K562 (cell line): ENCODE data around the gene FAM217B. TPM values are rescaled to one million over a fixed set of nuclear protein-coding genes. Genes with fewer than 3 reads are reported as not detected.

ENCODE experiments used
- ATAC-seq: fragments of 200-7000 bp; cut with Tn5 transposase; 3 replicates; pipeline ENCODE4 v1.9.1; 2020; ENCODE audit warnings: moderate library complexity
- BruUV-seq: library from RNA; stranded (reverse); fragments of 400-500 nt; replicated peaks from 2 replicates; lab custom pipeline; 2021; lab: Mats Ljungman, UMichigan
- CTCF ChIA-PET: fragments of 300-600 bp; formaldehyde crosslinking; extraction: SDS; loops from one replicate; lab custom pipeline; 2021; ENCODE audit warnings: low intra/inter-chr PET ratio; lab: Yijun Ruan, JAX
- POLR2A ChIA-PET: fragments of 300-600, 350-650 bp; sonication (Branson Sonifier 250); formaldehyde crosslinking; extraction: SDS; loops from one replicate; lab custom pipeline; 2021; ENCODE audit warnings: antibody characterized with exemption, inconsistent platforms; lab: Yijun Ruan, JAX
- DNase-seq, 4 experiments: peaks; one replicate each; pipeline versions ENCODE4 v3.0.0 to v3.0.0-alpha.2; 2011 to 2018; ENCODE audit warnings: low spot score in 3 of 4, mixed read lengths in 3 of 4; ENCODE audit errors: extremely low read depth in 1 of 4
- FAIRE-seq: peaks from 2 replicates; lab custom pipeline; 2011; peaks lifted over from hg19 to GRCh38; lab: Jason Lieb, UNC
- H2AFZ ChIP-seq: 2 replicates; pipeline ENCODE4 v1.6.0; 2011; ENCODE audit warnings: low read depth, low read length, control low read depth, inconsistent platforms
- H3K27ac ChIP-seq: fragments of 200-600 bp; 3 replicates; pipeline ENCODE4 v1.8.0; 2011; ENCODE audit warnings: low read depth, mild to moderate bottlenecking, control low read depth, inconsistent platforms, low read length, moderate library complexity, mixed read lengths; ENCODE audit errors: extremely low read depth
- H3K27me3 ChIP-seq, 2 experiments: fragments of 300-600 bp in 1 of 2; 2 replicates in 1 of 2; 3 replicates in 1 of 2; pipeline versions ENCODE4 v1.6.0 to v1.8.0; 2011; ENCODE audit warnings: inconsistent platforms in 2 of 2, low read length in 2 of 2, mild to moderate bottlenecking in 1 of 2, mixed read lengths in 1 of 2, moderate library complexity in 1 of 2; ENCODE audit not compliant: control insufficient read depth in 2 of 2, insufficient read depth in 2 of 2
- H3K36me3 ChIP-seq: fragments of 300-600 bp; 3 replicates; pipeline ENCODE4 v1.8.0; 2011; ENCODE audit warnings: mild to moderate bottlenecking, low read length, inconsistent platforms; ENCODE audit not compliant: control insufficient read depth, insufficient read depth
- H3K4me1 ChIP-seq, 2 experiments: fragments of 200-600 bp in 1 of 2; replicated peaks in 1 of 2; 2 replicates in 1 of 2; 3 replicates in 1 of 2; pipeline versions ENCODE4 v1.5.1 to v1.8.0; 2011; ENCODE audit warnings: inconsistent platforms in 2 of 2, low read length in 2 of 2, mild to moderate bottlenecking in 1 of 2, mixed read lengths in 1 of 2, moderate library complexity in 1 of 2; ENCODE audit not compliant: control insufficient read depth in 2 of 2, insufficient read depth in 2 of 2
- H3K4me2 ChIP-seq: 2 replicates; pipeline ENCODE4 v1.6.1; 2011; ENCODE audit warnings: low read length, control low read depth, inconsistent platforms, mixed read lengths; ENCODE audit not compliant: insufficient read depth
- H3K4me3 ChIP-seq: fragments of 200-600 bp; sonication (generic), shearing (Covaris generic); 2 replicates; pipeline ENCODE4 v1.5.1; 2016; ENCODE audit warnings: control low read depth, inconsistent platforms
- H3K79me2 ChIP-seq: fragments of 200-600 bp; 3 replicates; pipeline ENCODE4 v1.8.0; 2011; ENCODE audit warnings: low read length, inconsistent platforms; ENCODE audit not compliant: control insufficient read depth, insufficient read depth
- H3K9ac ChIP-seq, 2 experiments: 2 replicates each; pipeline versions ENCODE4 v1.6.0 to v1.6.1; 2011; ENCODE audit warnings: low read depth in 2 of 2, low read length in 2 of 2, control low read depth in 1 of 2, inconsistent platforms in 1 of 2, mild to moderate bottlenecking in 1 of 2, mixed read lengths in 1 of 2; ENCODE audit not compliant: insufficient read depth in 1 of 2
- H3K9me1 ChIP-seq: one replicate; pipeline ENCODE4 v1.6.0; 2011; ENCODE audit warnings: inconsistent platforms, mild to moderate bottlenecking, low read length, moderate library complexity; ENCODE audit not compliant: control insufficient read depth, insufficient read depth
- H3K9me3 ChIP-seq: replicated peaks from 2 replicates; pipeline ENCODE4 v1.5.1; 2011; ENCODE audit warnings: low read depth, low read length, inconsistent platforms; ENCODE audit not compliant: control insufficient read depth, insufficient read depth
- H4K20me1 ChIP-seq: replicated peaks from 2 replicates; pipeline ENCODE4 v1.6.1; 2011; ENCODE audit warnings: low read length, inconsistent platforms, mixed read lengths; ENCODE audit not compliant: control insufficient read depth, insufficient read depth
- HNRNPUL1 ChIP-seq: fragments of 200-400 bp; formaldehyde crosslinking; IDR thresholded peaks from 2 replicates; pipeline ENCODE4 v1.6.1; 2017; ENCODE audit warnings: low read length
- ILK ChIP-seq: fragments of 450-650 bp; IDR thresholded peaks from 2 replicates; pipeline ENCODE4 v1.6.1; 2016; ENCODE audit warnings: missing genetic modification characterization, low read depth, mild to moderate bottlenecking, missing compliant biosample characterization, moderate library complexity, borderline replicate concordance
- MTA2 ChIP-seq: fragments of 450-650 bp; IDR thresholded peaks from 2 replicates; pipeline ENCODE4 v1.6.1; 2016; ENCODE audit warnings: low read depth
- PHF21A ChIP-seq: fragments of 450-650 bp; IDR thresholded peaks from 2 replicates; pipeline ENCODE4 v1.6.1; 2017; ENCODE audit warnings: low read depth, borderline replicate concordance
- RFX1 ChIP-seq: fragments of 450-650 bp; IDR thresholded peaks from 2 replicates; pipeline ENCODE4 v1.6.1; 2016; ENCODE audit warnings: mild to moderate bottlenecking, moderate library complexity
- SAFB ChIP-seq: fragments of 200-400 bp; formaldehyde crosslinking; IDR thresholded peaks from 2 replicates; pipeline ENCODE4 v1.6.1; 2017; ENCODE audit warnings: low read depth, low read length, borderline replicate concordance
- SNIP1 ChIP-seq: fragments of 450-650 bp; IDR thresholded peaks from 2 replicates; pipeline ENCODE4 v1.7.1; 2017; ENCODE audit warnings: low read depth, mild to moderate bottlenecking
- SRSF1 ChIP-seq: fragments of 200-400 bp; formaldehyde crosslinking; IDR thresholded peaks from 2 replicates; pipeline ENCODE4 v1.6.1; 2017; ENCODE audit warnings: mild to moderate bottlenecking, low read depth, low read length, moderate library complexity
- TCF7 ChIP-seq: sonication (generic); IDR thresholded peaks from 2 replicates; pipeline ENCODE4 v1.6.1; 2016; ENCODE audit warnings: antibody characterized with exemption, borderline replicate concordance
- TCFL5 ChIP-seq: fragments of 250-450 bp; sonication (Bioruptor Pico); conservative IDR thresholded peaks from 2 replicates; pipeline ENCODE4 v1.6.1; 2021; ENCODE audit warnings: mild to moderate bottlenecking, moderate library complexity, matching md5 sums
- YBX1 ChIP-seq: fragments of 450-650 bp; IDR thresholded peaks from 2 replicates; pipeline ENCODE4 v1.7.1; 2016; ENCODE audit warnings: mild to moderate bottlenecking
- ZNF143 ChIP-seq: sonication (generic); formaldehyde crosslinking; IDR thresholded peaks from 2 replicates; pipeline ENCODE4 v1.9.0; 2022; ENCODE audit warnings: mild to moderate bottlenecking, missing genetic modification reagents
- WGBS: fragments of 100-300 bp; shearing (Covaris generic); methylation state at CpG from one replicate; pipeline ENCODE4 v1.1.6; 2016; ENCODE audit warnings: low coverage, mixed read lengths; ENCODE audit not compliant: insufficient coverage; ENCODE audit errors: missing lambda C conversion rate; 5-methylcytosine and 5-hydroxymethylcytosine counted together
- in situ Hi-C: fragments of 300-500 bp; cut with MboI; formaldehyde crosslinking; loops from 4 replicates; pipeline ENCODE4 v1.15.0; 2018; ENCODE audit warnings: inconsistent platforms, mixed read lengths
- intact Hi-C: fragments of 100-400 bp; cut with micrococcal nuclease; formaldehyde crosslinking; loops from 2 replicates; pipeline ENCODE4 v1.14.2; 2022
- polyA plus RNA-seq, 8 experiments: library from polyadenylated mRNA; depleted of rRNA in 4 of 8; stranded (reverse) in 5 of 8; unstranded in 3 of 8; fragments of >200 nt; fragmentation: Nextera tagmentation in 2 of 8; fragmentation: Illumina TruSeq in 1 of 8; extraction: Ambion mirVana in 2 of 8; extraction: Trizol in 1 of 8; gene quantifications; 2 replicates each; pipeline versions ENCODE4 v1.2.1 to v1.2.3, GENCODE V29; 2011 to 2014; ENCODE audit warnings: inconsistent platforms in 1 of 8, missing spikeins in 1 of 8
- total RNA-seq, 7 experiments: library from RNA; depleted of rRNA in 6 of 7; stranded (reverse); fragments of >200 nt in 6 of 7; fragmentation: Illumina TruSeq in 2 of 7; extraction: Trizol in 2 of 7; gene quantifications; 2 replicates each; pipeline versions ENCODE4 v1.2.1 to v1.2.3, GENCODE V29; 2011 to 2021; ENCODE audit warnings: low replicate concordance in 1 of 7
- TF ChIP-seq, protein P1 (sequence below): sonication (generic); formaldehyde crosslinking; IDR thresholded peaks from 2 replicates; pipeline ENCODE4 v1.8.0; 2022; ENCODE audit warnings: mild to moderate bottlenecking, missing genetic modification reagents
- TF ChIP-seq, protein P2 (sequence below), 2 experiments: IDR thresholded peaks in 1 of 2; conservative IDR thresholded peaks in 1 of 2; 2 replicates each; pipeline ENCODE4 v1.6.1; 2016; ENCODE audit warnings: low read depth in 2 of 2, mild to moderate bottlenecking in 1 of 2, missing compliant biosample characterization in 1 of 2, missing genetic modification characterization in 1 of 2, moderate library complexity in 1 of 2
- TF ChIP-seq, protein P3 (sequence below): IDR thresholded peaks from 2 replicates; pipeline ENCODE4 v1.6.1; 2016; ENCODE audit warnings: missing genetic modification characterization, missing compliant biosample characterization
- TF ChIP-seq, protein P4 (sequence below): fragments of 250-450 bp; sonication (Bioruptor Pico); IDR thresholded peaks from 2 replicates; pipeline ENCODE4 v1.5.0; 2020; ENCODE audit warnings: mild to moderate bottlenecking, borderline replicate concordance

Gene FAM217B
- total and polyA plus RNA-seq, 9 of the 15 experiments (the other 6 are each of a cell fraction or from before 2014, with no cell fraction given): 4.8 to 11.4 (median 6.9) TPM

DNA sequence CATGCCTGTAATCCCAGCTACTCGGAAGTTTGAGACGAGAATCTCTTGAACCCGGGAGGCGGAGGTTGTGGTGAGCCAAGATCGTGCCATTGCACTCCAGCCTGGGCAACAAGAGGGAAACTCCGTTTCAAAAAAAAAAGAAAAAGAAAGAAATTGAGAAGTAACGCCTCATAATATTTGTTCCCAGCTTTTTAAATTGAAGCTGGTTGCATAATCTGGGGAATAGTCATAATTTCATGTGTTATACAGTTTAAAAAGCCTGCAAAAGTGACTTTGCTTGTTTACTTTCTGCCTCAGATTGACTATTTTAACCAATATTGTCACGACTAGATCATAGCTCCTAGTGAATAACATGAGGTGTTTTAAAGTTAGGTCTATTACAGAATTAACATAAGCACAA lies 7.2 kb downstream of the FAM217B start:
- ATAC-seq (no peak), DNase-seq (no peak), FAIRE-seq (no peak)
- Histone ChIP-seq H3K79me2 (no peaks in the 10 kb centered on the region), H3K9me1 (no peaks in the 10 kb centered on the region), H3K9ac (no peak overlapping the region), H3K4me3 (no peak overlapping the region), H3K4me1 (peaks cover 0 to 12% of the 10 kb centered on the region in 2 experiments; a peak in 2 of 5 replicates), H2AFZ (no peak overlapping the region), H3K27me3 (no peaks in the 10 kb centered on the region), H4K20me1 (no peaks in the 10 kb centered on the region), H3K36me3 (peaks cover 27% of the 10 kb centered on the region; the same call in 1 of the 3 replicates), H3K4me2 (no peak overlapping the region), H3K9me3 (no peaks in the 10 kb centered on the region), H3K27ac (no peak overlapping the region)
- CTCF ChIA-PET: interaction anchor here (0.6 kb wide), 1 partner anchor 13 kb away, joined by 3 read pairs; no protein-coding TSS in a partner anchor
- BruUV-seq: no TSS peak
- intact Hi-C loops: no loop called here
- in situ Hi-C loops: no loop called here
- POLR2A ChIA-PET: no interaction called here
- 69% methylated on average over 3 of the region's 8 CpGs for WGBS
- no peak for TF ChIP-seq SRSF1
- TF ChIP-seq ILK (tag): no peak
- TF ChIP-seq ZNF143 (CRISPR knock-in tag): no peak
- no peak for TF ChIP-seq MTA2
- TF ChIP-seq, protein P1, sequence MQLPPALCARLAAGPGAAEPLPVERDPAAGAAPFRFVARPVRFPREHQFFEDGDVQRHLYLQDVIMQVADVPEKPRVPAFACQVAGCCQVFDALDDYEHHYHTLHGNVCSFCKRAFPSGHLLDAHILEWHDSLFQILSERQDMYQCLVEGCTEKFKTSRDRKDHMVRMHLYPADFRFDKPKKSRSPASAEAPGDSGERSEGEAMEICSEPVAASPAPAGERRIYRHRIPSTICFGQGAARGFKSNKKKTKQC: no peak
- TF ChIP-seq, protein P2, sequence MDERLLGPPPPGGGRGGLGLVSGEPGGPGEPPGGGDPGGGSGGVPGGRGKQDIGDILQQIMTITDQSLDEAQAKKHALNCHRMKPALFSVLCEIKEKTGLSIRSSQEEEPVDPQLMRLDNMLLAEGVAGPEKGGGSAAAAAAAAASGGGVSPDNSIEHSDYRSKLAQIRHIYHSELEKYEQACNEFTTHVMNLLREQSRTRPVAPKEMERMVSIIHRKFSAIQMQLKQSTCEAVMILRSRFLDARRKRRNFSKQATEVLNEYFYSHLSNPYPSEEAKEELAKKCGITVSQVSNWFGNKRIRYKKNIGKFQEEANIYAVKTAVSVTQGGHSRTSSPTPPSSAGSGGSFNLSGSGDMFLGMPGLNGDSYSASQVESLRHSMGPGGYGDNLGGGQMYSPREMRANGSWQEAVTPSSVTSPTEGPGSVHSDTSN (CRISPR knock-in tag; IDR thresholded peaks at IDR 0.05; ENCODE audit: low read depth): no peak
- TF ChIP-seq, protein P2 (tag; conservative IDR thresholded peaks at IDR 0.05; ENCODE audit: low read depth): no peak
- TF ChIP-seq TCFL5 (CRISPR knock-in tag): no peak
- TF ChIP-seq, protein P3, sequence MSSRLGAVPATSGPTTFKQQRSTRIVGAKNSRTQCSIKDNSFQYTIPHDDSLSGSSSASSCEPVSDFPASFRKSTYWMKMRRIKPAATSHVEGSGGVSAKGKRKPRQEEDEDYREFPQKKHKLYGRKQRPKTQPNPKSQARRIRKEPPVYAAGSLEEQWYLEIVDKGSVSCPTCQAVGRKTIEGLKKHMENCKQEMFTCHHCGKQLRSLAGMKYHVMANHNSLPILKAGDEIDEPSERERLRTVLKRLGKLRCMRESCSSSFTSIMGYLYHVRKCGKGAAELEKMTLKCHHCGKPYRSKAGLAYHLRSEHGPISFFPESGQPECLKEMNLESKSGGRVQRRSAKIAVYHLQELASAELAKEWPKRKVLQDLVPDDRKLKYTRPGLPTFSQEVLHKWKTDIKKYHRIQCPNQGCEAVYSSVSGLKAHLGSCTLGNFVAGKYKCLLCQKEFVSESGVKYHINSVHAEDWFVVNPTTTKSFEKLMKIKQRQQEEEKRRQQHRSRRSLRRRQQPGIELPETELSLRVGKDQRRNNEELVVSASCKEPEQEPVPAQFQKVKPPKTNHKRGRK (tag): no peak
- no peak for TF ChIP-seq YBX1
- TF ChIP-seq, protein P4, sequence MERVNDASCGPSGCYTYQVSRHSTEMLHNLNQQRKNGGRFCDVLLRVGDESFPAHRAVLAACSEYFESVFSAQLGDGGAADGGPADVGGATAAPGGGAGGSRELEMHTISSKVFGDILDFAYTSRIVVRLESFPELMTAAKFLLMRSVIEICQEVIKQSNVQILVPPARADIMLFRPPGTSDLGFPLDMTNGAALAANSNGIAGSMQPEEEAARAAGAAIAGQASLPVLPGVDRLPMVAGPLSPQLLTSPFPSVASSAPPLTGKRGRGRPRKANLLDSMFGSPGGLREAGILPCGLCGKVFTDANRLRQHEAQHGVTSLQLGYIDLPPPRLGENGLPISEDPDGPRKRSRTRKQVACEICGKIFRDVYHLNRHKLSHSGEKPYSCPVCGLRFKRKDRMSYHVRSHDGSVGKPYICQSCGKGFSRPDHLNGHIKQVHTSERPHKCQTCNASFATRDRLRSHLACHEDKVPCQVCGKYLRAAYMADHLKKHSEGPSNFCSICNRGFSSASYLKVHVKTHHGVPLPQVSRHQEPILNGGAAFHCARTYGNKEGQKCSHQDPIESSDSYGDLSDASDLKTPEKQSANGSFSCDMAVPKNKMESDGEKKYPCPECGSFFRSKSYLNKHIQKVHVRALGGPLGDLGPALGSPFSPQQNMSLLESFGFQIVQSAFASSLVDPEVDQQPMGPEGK (CRISPR knock-in tag): no peak
- TF ChIP-seq SAFB: no peak
- no peak for TF ChIP-seq RFX1
- no peak for TF ChIP-seq HNRNPUL1
- TF ChIP-seq TCF7: no peak
- TF ChIP-seq SNIP1: no peak
- no peak for TF ChIP-seq PHF21A
